ENCODE data around the gene GPR135.

Gene GPR135

GRCh38 chr14:59422069-59422881 is 42.9 kb downstream of the GPR135 start:
- TF ChIP-seq FOXA1 (IDR thresholded peaks at IDR 0.05) (no peak), CTBP1 (IDR thresholded peaks at IDR 0.05; ENCODE audit: borderline replicate concordance) (no peak), ELF4 (IDR thresholded peaks at IDR 0.05) (no peak), ARNT (IDR thresholded peaks at IDR 0.05) (no peak), SUZ12 (IDR thresholded peaks at IDR 0.05) (no peak), L3MBTL2 (conservative IDR thresholded peaks at IDR 0.05) (no peak), HDGF (IDR thresholded peaks at IDR 0.05; ENCODE audit: borderline replicate concordance) (no peak), NFRKB (IDR thresholded peaks at IDR 0.05) (no peak), LEF1 (IDR thresholded peaks at IDR 0.05; ENCODE audit: borderline replicate concordance) (no peak), PKNOX1 (IDR thresholded peaks at IDR 0.05) (no peak), FOXM1 (IDR thresholded peaks at IDR 0.05; ENCODE audit: borderline replicate concordance) (no peak), SP1 (IDR thresholded peaks at IDR 0.05) (no peak), FOXK2 (IDR thresholded peaks at IDR 0.05) (no peak), ZNF384 (IDR thresholded peaks at IDR 0.05) (no peak), BHLHE40 (IDR thresholded peaks at IDR 0.05; ENCODE audit: borderline replicate concordance) (no peak), TARDBP (IDR thresholded peaks at IDR 0.05) (no peak)
- ChIA-PET POLR2A (no interaction called here), CTCF (interaction anchor here (0.5 kb wide), 1 partner anchor 85 kb away, joined by 3 read pairs; no protein-coding TSS in a partner anchor)
- DNase-seq (ENCODE audit: extremely low spot score), result no peak

GRCh38 chr14:59419303-59419702 is 45.9 kb downstream of the GPR135 start:
- TF ChIP-seq FOXK2 (IDR thresholded peaks at IDR 0.05), result no peak
- TF ChIP-seq L3MBTL2 (conservative IDR thresholded peaks at IDR 0.05), result no peak
- no peak for TF ChIP-seq FOXA1 (IDR thresholded peaks at IDR 0.05)
- TF ChIP-seq NFRKB (IDR thresholded peaks at IDR 0.05), result no peak
- no peak for DNase-seq (ENCODE audit: extremely low spot score)
- ChIA-PET CTCF (interaction anchor here (0.6 to 1.0 kb wide), 2 partner anchors 262 to 292 kb away, joined by 3 read pairs; no protein-coding TSS in a partner anchor), POLR2A (interaction anchor here (0.7 kb wide), 1 partner anchor 42 kb away, joined by 3 read pairs; no protein-coding TSS in a partner anchor)

GRCh38 chr14:59417311-59417710 is 47.9 kb downstream of the GPR135 start:
- no peak for DNase-seq (ENCODE audit: extremely low spot score)
- ChIA-PET POLR2A (no interaction called here), CTCF (no interaction called here)
- no peak for TF ChIP-seq TARDBP (IDR thresholded peaks at IDR 0.05)
- no peak for TF ChIP-seq ELF4 (IDR thresholded peaks at IDR 0.05)
- no peak for TF ChIP-seq FOXM1 (IDR thresholded peaks at IDR 0.05; ENCODE audit: borderline replicate concordance)
- TF ChIP-seq FOXK2 (IDR thresholded peaks at IDR 0.05), result no peak
- no peak for TF ChIP-seq L3MBTL2 (conservative IDR thresholded peaks at IDR 0.05)
- TF ChIP-seq ZNF384 (IDR thresholded peaks at IDR 0.05), result no peak
- TF ChIP-seq SUZ12 (IDR thresholded peaks at IDR 0.05), result no peak
- TF ChIP-seq ARNT (IDR thresholded peaks at IDR 0.05), result no peak
- no peak for TF ChIP-seq SP1 (IDR thresholded peaks at IDR 0.05)
- no peak for TF ChIP-seq FOXA1 (IDR thresholded peaks at IDR 0.05)
- TF ChIP-seq NFRKB (IDR thresholded peaks at IDR 0.05), result no peak
- TF ChIP-seq LEF1 (IDR thresholded peaks at IDR 0.05; ENCODE audit: borderline replicate concordance), result no peak
- TF ChIP-seq HDGF (IDR thresholded peaks at IDR 0.05; ENCODE audit: borderline replicate concordance), result no peak
- TF ChIP-seq BHLHE40 (IDR thresholded peaks at IDR 0.05; ENCODE audit: borderline replicate concordance), result no peak

GRCh38 chr14:59415836-59416602 is 49.2 kb downstream of the GPR135 start:
- POLR2A ChIA-PET, result no interaction called here
- no peak for DNase-seq (ENCODE audit: extremely low spot score)
- CTCF ChIA-PET, result interaction anchor here (1.0 kb wide), 1 partner anchor 290 kb away, joined by 7 read pairs; no protein-coding TSS in a partner anchor
- TF ChIP-seq TARDBP (IDR thresholded peaks at IDR 0.05), result no peak
- no peak for TF ChIP-seq ZNF384 (IDR thresholded peaks at IDR 0.05)
- no peak for TF ChIP-seq SUZ12 (IDR thresholded peaks at IDR 0.05)
- no peak for TF ChIP-seq SP1 (IDR thresholded peaks at IDR 0.05)
